Right lobe of liver (tissue), 6 donors: Measurements from ENCODE around the gene ANKRD31. TPM values are rescaled to one million over a fixed set of nuclear protein-coding genes. Genes with fewer than 3 reads are reported as not detected.
"Not testable (repeated sequence)": the region's sequence is repeated elsewhere in the genome, so short reads cannot be mapped to it uniquely, and the experiment has no call there.

Experiments used
- ATAC-seq, 4 donors: fragments of 200-7000 bp; cut with Tn5 transposase; one replicate each; pipeline ENCODE4 v1.9.1; 2020; ENCODE audit warnings: mild to moderate bottlenecking in 4 of 4, moderate library complexity in 4 of 4
- DNase-seq, 3 donors: peaks; one replicate each; pipeline ENCODE4 v3.0.0-alpha.2; 2020
- H3K27ac ChIP-seq, 3 donors: fragments of 200-600 bp; one replicate each; pipeline ENCODE4 v1.8.0; 2022
- H3K27me3 ChIP-seq, 2 donors: fragments of 200-600 bp; one replicate each; pipeline ENCODE4 v1.8.0; 2022
- H3K36me3 ChIP-seq, 4 donors: fragments of 200-600 bp; sonication (generic) in 1 of 4; one replicate each; pipeline versions ENCODE4 v1.5.1 to v1.8.0; 2017 to 2022; ENCODE audit warnings: control low read depth in 1 of 4
- H3K4me1 ChIP-seq, 4 donors: fragments of 200-600 bp; sonication (generic) in 1 of 4; one replicate each; pipeline versions ENCODE4 v1.5.1 to v1.8.0; 2017 to 2022; ENCODE audit warnings: control low read depth in 1 of 4
- H3K4me3 ChIP-seq, 3 donors: fragments of 200-600 bp; one replicate each; pipeline ENCODE4 v1.8.0; 2022
- H3K9me3 ChIP-seq, 4 donors: fragments of 200-600 bp; sonication (generic) in 1 of 4; one replicate each; pipeline versions ENCODE4 v1.5.1 to v1.8.0; 2017 to 2022; ENCODE audit warnings: control low read depth in 1 of 4
- CTCF ChIP-seq, 4 donors: fragments of 200-600 bp in 3 of 4; fragments of 450-650 bp in 1 of 4; IDR thresholded peaks; one replicate each; pipeline versions ENCODE4 v1.5.1 to v1.8.0; 2016 to 2022; ENCODE audit warnings: antibody characterized with exemption in 4 of 4, mild to moderate bottlenecking in 2 of 4
- POLR2A ChIP-seq: fragments of 450-650 bp; IDR thresholded peaks from one replicate; pipeline ENCODE4 v1.6.1; 2017; ENCODE audit warnings: antibody characterized with exemption, mild to moderate bottlenecking
- WGBS: methylation state at CpG from one replicate; pipeline ENCODE4 v1.1.6; 2018; ENCODE audit warnings: low coverage, low lambda C conversion rate; ENCODE audit not compliant: insufficient coverage; ENCODE audit errors: missing lambda C conversion rate; 5-methylcytosine and 5-hydroxymethylcytosine counted together
- intact Hi-C, 2 donors: fragments of 100-400 bp; cut with DNase I; formaldehyde crosslinking; loops; one replicate each; pipeline versions ENCODE4 v1.11.2 to v1.14.1; 2022
- total RNA-seq, 6 experiments: library from RNA; depleted of rRNA in 2 of 6; stranded (reverse); fragments of >200 nt in 2 of 6; fragmentation: NEBNext Ultra II Directional in 3 of 6; extraction: Animal tissue kit (Norgen Biotek cat#: 25700) in 3 of 6; gene quantifications; one replicate each; pipeline versions ENCODE4 v1.1.0 to v1.2.4, GENCODE V29; 2016 to 2023
- donor health status: DM: no; HTN: yes; CAD: no.
- donor health status: DM: no; HTN: no; CAD: no.
- donor health status: DM: no; HTN: no; CAD: no.
- donor health status: DM: no; HTN: yes; CAD: no.
- donor health status: DM: no; HTN: yes; CAD: no.

ANKRD31 gene
- total RNA-seq, 6 experiments from 2014 or later: 0.02 to 0.15 (median 0.12) TPM; not detected in 1

GRCh38 chr5:75190227-75190626, 46.5 kb downstream of the ANKRD31 start:
- H3K4me3 ChIP-seq: no peak overlapping the region
- no peaks in the 10 kb centered on the region for H3K9me3 ChIP-seq
- TF ChIP-seq POLR2A (no peak), CTCF (IDR thresholded peaks at IDR 0.05) (no peak)
- intact Hi-C loops: no loop called here
- H3K4me1 ChIP-seq: no peaks in the 10 kb centered on the region
- DNase-seq: no peak
- 100% methylated on average over 3 of the region's 3 CpGs for WGBS
- no peaks in the 10 kb centered on the region for H3K27me3 ChIP-seq
- H3K36me3 ChIP-seq: no peaks in the 10 kb centered on the region
- no peak for ATAC-seq
- H3K27ac ChIP-seq: no peak overlapping the region

- no peak for DNase-seq
- H3K9me3 ChIP-seq: no peaks in the 10 kb centered on the region
- no peaks in the 10 kb centered on the region for H3K4me1 ChIP-seq
- ATAC-seq: no peak
- no peak for TF ChIP-seq POLR2A
- TF ChIP-seq CTCF (IDR thresholded peaks at IDR 0.05): no peak
- no peaks in the 10 kb centered on the region for H3K27me3 ChIP-seq
- WGBS: 42% methylated on average over 2 of the region's 2 CpGs
- intact Hi-C loops: no loop called here
- no peaks in the 10 kb centered on the region for H3K36me3 ChIP-seq
- no peak overlapping the region for H3K4me3 ChIP-seq
- H3K27ac ChIP-seq: no peak overlapping the region
Observed at GRCh38 chr5:75189353-75189752, 47.3 kb downstream of the ANKRD31 start.

- Histone ChIP-seq H3K4me1 (no peaks in the 10 kb centered on the region), H3K36me3 (no peaks in the 10 kb centered on the region), H3K27me3 (no peaks in the 10 kb centered on the region), H3K4me3 (no peak overlapping the region), H3K27ac (no peak overlapping the region), H3K9me3 (no peaks in the 10 kb centered on the region)
- no peak for TF ChIP-seq CTCF (IDR thresholded peaks at IDR 0.05)
- TF ChIP-seq POLR2A: no peak
- intact Hi-C loops: no loop called here
- DNase-seq (no peak), ATAC-seq (no peak)
- WGBS: 65% methylated on average over 1 of the region's 1 CpG
Observed at GRCh38 chr5:75185763-75186162, 50.9 kb downstream of the ANKRD31 start.

DNA sequence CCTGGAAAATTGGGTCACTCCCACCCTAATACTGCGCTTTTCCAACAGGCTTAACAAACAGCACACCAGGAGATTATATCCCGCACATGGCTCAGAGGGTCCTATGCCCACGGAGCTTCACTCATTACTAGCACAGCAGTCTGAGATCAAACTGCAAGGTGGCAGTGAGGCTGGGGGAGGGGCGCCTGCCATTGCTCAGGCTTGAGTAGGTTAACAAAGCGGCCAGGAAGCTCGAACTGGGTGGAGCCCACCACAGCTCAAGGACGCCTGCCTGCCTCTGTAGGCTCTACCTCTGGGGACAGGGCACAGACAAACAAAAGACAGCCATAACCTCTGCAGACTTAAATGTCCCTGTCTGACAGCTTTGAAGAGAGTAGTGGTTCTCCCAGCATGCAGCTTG, 60.7 kb downstream of the ANKRD31 start:
- H3K4me1 ChIP-seq, H3K4me3 ChIP-seq, H3K27me3 ChIP-seq, DNase-seq, H3K27ac ChIP-seq, H3K36me3 ChIP-seq, intact Hi-C loops, H3K9me3 ChIP-seq, ATAC-seq: not testable (repeated sequence)
- 100% methylated on average over 2 of the region's 7 CpGs for WGBS

- H3K27me3 ChIP-seq, H3K4me1 ChIP-seq, H3K36me3 ChIP-seq, DNase-seq, ATAC-seq, H3K4me3 ChIP-seq, H3K9me3 ChIP-seq, intact Hi-C loops, H3K27ac ChIP-seq: not testable (repeated sequence)
- WGBS: 80% methylated on average over 1 of the region's 4 CpGs
Observed at GRCh38 chr5:75174872-75175271, 61.8 kb downstream of the ANKRD31 start.

DNA sequence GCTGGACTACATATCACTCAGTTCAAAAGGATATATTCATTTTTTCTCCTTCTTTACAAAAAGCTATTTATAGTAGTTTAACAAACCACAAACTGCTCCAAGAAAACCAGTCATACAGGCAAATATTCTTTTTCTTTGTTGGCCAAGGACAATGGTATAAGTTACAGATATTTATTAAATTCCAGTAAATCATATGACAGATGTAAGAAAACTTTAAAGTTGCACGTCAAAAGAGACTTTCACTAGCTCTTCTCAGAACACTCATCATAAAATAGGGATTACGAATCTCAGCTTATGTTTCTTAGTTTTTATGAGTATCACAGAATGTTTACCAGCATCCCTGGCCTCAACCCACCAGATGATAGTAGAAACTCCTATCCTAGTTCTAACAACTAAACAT, 67.2 kb downstream of the ANKRD31 start:
- Histone ChIP-seq H3K4me1 (no peaks in the 10 kb centered on the region), H3K36me3 (no peaks in the 10 kb centered on the region), H3K27ac (no peak overlapping the region), H3K9me3 (no peaks in the 10 kb centered on the region), H3K27me3 (no peaks in the 10 kb centered on the region), H3K4me3 (no peak overlapping the region)
- DNase-seq (no peak), ATAC-seq (no peak)
- WGBS: 68% methylated on average over 2 of the region's 2 CpGs
- intact Hi-C loops: no loop called here
- TF ChIP-seq CTCF (IDR thresholded peaks at IDR 0.05) (no peak), POLR2A (no peak)
